NCI-H146 (cell line): ENCODE measurements around the gene PARVA.
A peak's percentile ranks its signal among the peaks of the same experiment; 100 is the strongest.

ENCODE experiments used
- DNase-seq: peaks from one replicate; lab custom pipeline; 2025; lab: John Stamatoyannopoulos, UW

PARVA gene

GRCh38 chr11:12403997-12404350 is 26.6 kb downstream of the PARVA start:
- no peak for DNase-seq

- no peak for DNase-seq
Measured at GRCh38 chr11:12404436-12404835, 27.1 kb downstream of the PARVA start.

- no peak for DNase-seq
Measured at GRCh38 chr11:12408156-12408770, 30.9 kb downstream of the PARVA start.

- DNase-seq: no peak
Measured at GRCh38 chr11:12409621-12410005, 32.2 kb downstream of the PARVA start.

- DNase-seq: peak; percentile 15
Measured at GRCh38 chr11:12410006-12410728, 32.8 kb downstream of the PARVA start.

- no peak for DNase-seq
Measured at GRCh38 chr11:12411393-12411792, 34.0 kb downstream of the PARVA start.

- peak; percentile 72 for DNase-seq
Measured at GRCh38 chr11:12411806-12412727, 34.7 kb downstream of the PARVA start.

GRCh38 chr11:12413141-12414052 is 36.0 kb downstream of the PARVA start:
- no peak for DNase-seq

- DNase-seq: no peak
Measured at GRCh38 chr11:12414611-12415010, 37.2 kb downstream of the PARVA start.

- DNase-seq: no peak
Measured at GRCh38 chr11:12415342-12415966, 38.1 kb downstream of the PARVA start.

GRCh38 chr11:12416552-12416951 is 39.2 kb downstream of the PARVA start:
- DNase-seq: no peak

GRCh38 chr11:12417691-12418611 is 40.6 kb downstream of the PARVA start:
- DNase-seq: no peak

GRCh38 chr11:12420040-12420439 is 42.7 kb downstream of the PARVA start:
- no peak for DNase-seq

- no peak for DNase-seq
Measured at GRCh38 chr11:12420706-12421105, 43.3 kb downstream of the PARVA start.

GRCh38 chr11:12421386-12421785 is 44.0 kb downstream of the PARVA start:
- no peak for DNase-seq

- no peak for DNase-seq
Measured at GRCh38 chr11:12426176-12426575, 48.8 kb downstream of the PARVA start.

GRCh38 chr11:12429155-12429554 is 51.8 kb downstream of the PARVA start:
- DNase-seq: no peak

- no peak for DNase-seq
Measured at GRCh38 chr11:12430351-12430750, 53.0 kb downstream of the PARVA start.

- DNase-seq: no peak
Measured at GRCh38 chr11:12430954-12431595, 53.7 kb downstream of the PARVA start.

GRCh38 chr11:12432507-12432906 is 55.1 kb downstream of the PARVA start:
- DNase-seq: no peak
